OCI-LY1 (cell line): ENCODE results near the gene GRB10.

Experiments
- EZH2 ChIP-seq: fragments of 200-600 bp; sonication (generic), shearing (Covaris generic); IDR thresholded peaks from 2 replicates; pipeline ENCODE4 v1.8.0; 2017; ENCODE audit warnings: borderline replicate concordance, mixed run types, mild to moderate bottlenecking, antibody characterized with exemption, low read length, moderate library complexity, mixed read lengths
- TF ChIP-seq, protein P1 (sequence below): fragments of 200-600 bp; sonication (generic), shearing (Covaris generic); IDR thresholded peaks from 2 replicates; pipeline ENCODE4 v1.5.1; 2017; ENCODE audit warnings: mild to moderate bottlenecking, antibody characterized with exemption, low read length, moderate library complexity, mixed read lengths

DNA sequence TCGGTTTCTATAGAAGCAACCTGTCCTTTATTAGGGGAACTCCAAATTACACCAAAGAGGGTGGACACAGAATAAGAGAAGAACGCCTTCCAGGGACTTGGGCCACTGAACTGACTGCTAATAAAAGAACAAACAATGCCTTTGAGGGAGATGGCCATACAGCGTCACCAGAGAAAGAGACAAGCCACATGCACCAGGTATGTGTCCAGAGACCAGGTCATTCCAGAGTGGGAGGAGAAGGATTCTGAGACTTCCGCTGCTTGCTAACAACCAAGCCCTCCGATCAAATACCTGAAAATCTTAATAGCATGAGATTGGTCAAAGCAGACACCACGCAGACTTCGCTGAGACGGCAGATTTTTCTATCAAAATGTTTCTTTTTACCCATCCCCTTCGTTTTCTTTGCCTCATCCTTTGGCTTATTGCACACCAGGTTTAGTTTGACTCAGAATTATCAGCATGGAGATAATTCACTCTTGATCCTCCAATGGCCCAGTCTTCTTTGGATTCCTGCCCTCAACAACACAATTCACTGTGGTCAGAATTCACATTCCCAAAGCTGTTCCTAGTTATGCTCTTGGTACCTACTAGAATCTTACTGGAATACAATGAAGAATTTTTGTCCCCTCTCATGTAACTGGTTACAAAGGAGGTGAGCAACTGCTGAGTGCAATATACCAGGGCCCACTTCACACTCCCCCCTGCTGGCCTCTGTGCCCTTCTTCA lies 130.1 kb downstream of the GRB10 start:
- TF ChIP-seq, protein P1, sequence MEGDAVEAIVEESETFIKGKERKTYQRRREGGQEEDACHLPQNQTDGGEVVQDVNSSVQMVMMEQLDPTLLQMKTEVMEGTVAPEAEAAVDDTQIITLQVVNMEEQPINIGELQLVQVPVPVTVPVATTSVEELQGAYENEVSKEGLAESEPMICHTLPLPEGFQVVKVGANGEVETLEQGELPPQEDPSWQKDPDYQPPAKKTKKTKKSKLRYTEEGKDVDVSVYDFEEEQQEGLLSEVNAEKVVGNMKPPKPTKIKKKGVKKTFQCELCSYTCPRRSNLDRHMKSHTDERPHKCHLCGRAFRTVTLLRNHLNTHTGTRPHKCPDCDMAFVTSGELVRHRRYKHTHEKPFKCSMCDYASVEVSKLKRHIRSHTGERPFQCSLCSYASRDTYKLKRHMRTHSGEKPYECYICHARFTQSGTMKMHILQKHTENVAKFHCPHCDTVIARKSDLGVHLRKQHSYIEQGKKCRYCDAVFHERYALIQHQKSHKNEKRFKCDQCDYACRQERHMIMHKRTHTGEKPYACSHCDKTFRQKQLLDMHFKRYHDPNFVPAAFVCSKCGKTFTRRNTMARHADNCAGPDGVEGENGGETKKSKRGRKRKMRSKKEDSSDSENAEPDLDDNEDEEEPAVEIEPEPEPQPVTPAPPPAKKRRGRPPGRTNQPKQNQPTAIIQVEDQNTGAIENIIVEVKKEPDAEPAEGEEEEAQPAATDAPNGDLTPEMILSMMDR: no peak
- no peak for TF ChIP-seq EZH2
